Aorta (tissue), 5 donors: ENCODE results near the gene FUT7. TPM values are rescaled to one million over a fixed set of nuclear protein-coding genes. Genes with fewer than 3 reads are reported as not detected.
A peak's percentile ranks its signal among the peaks of the same experiment; 100 is the strongest.
"Not testable (repeated sequence)": the region's sequence is repeated elsewhere in the genome, so short reads cannot be mapped to it uniquely, and the experiment has no call there.

Experiments
- ATAC-seq: fragments of 200-7000 bp; cut with Tn5 transposase; one replicate; pipeline ENCODE4 v1.9.1; 2022; ENCODE audit warnings: moderate library complexity; ENCODE audit not compliant: low FRiP score
- DNase-seq, 2 donors: peaks; one replicate each; pipeline ENCODE4 v3.0.0-alpha.2; 2020
- H3K27ac ChIP-seq, 2 donors: one replicate each; pipeline ENCODE4 v1.5.1; 2013; ENCODE audit warnings: low read length in 2 of 2, mild to moderate bottlenecking in 2 of 2, moderate library complexity in 2 of 2, control low read depth in 1 of 2, inconsistent platforms in 1 of 2, low read depth in 1 of 2
- H3K27me3 ChIP-seq, 2 donors: one replicate each; pipeline ENCODE4 v1.6.1; 2013; ENCODE audit warnings: control low read depth in 1 of 2, low read length in 1 of 2, mild to moderate bottlenecking in 1 of 2, moderate library complexity in 1 of 2; ENCODE audit not compliant: insufficient read depth in 2 of 2, control insufficient read depth in 1 of 2
- H3K36me3 ChIP-seq, 2 donors: one replicate each; pipeline ENCODE4 v1.6.1; 2013; ENCODE audit warnings: control low read depth in 1 of 2, low read length in 1 of 2, mild to moderate bottlenecking in 1 of 2; ENCODE audit not compliant: insufficient read depth in 2 of 2, control insufficient read depth in 1 of 2
- H3K4me1 ChIP-seq, 2 donors: one replicate each; pipeline ENCODE4 v1.6.1; 2013; ENCODE audit warnings: low read length in 2 of 2, control low read depth in 1 of 2, mild to moderate bottlenecking in 1 of 2, moderate library complexity in 1 of 2; ENCODE audit not compliant: insufficient read depth in 2 of 2, control insufficient read depth in 1 of 2
- H3K4me3 ChIP-seq, 2 donors: one replicate each; pipeline ENCODE4 v1.5.1; 2013; ENCODE audit warnings: low read length in 2 of 2, control low read depth in 1 of 2, mild to moderate bottlenecking in 1 of 2
- H3K9me3 ChIP-seq: one replicate; pipeline ENCODE4 v1.6.1; 2013; ENCODE audit warnings: mild to moderate bottlenecking, low read length; ENCODE audit not compliant: control insufficient read depth
- WGBS, 2 donors: extraction: QIAGEN DNeasy Blood & Tissue Kit; methylation state at CpG; one replicate each; pipeline ENCODE4 v1.1.7; 2013; 5-methylcytosine and 5-hydroxymethylcytosine counted together
- intact Hi-C, 2 donors: fragments of 100-400 bp; cut with DNase I; formaldehyde crosslinking; loops; one replicate each; pipeline versions ENCODE4 v1.14.2 to v1.15.0; 2022
- polyA plus RNA-seq, 2 donors: library from polyadenylated mRNA; stranded (reverse); fragments of 200-250 nt; gene quantifications; one replicate each; pipeline ENCODE4 v1.2.3, GENCODE V29; 2013
- total RNA-seq, 2 donors: library from RNA; stranded (reverse); fragmentation: NEBNext Ultra II Directional; extraction: Animal tissue kit (Norgen Biotek cat#: 25700); gene quantifications; one replicate each; pipeline ENCODE4 v1.2.1, GENCODE V29; 2021
- donor health status: healthy with polysubstance abuse.
- donor health status: Bipolar disorder and iron deficiency.
- donor health status: DM: no; HTN: no; CAD: no.
- donor health status: DM: no; HTN: no; CAD: no.
- donor health status: DM: yes; HTN: yes; CAD: no.

Gene FUT7
- total and polyA plus RNA-seq, 4 donors = 0.27 to 0.68 TPM; not detected in 2

DNA sequence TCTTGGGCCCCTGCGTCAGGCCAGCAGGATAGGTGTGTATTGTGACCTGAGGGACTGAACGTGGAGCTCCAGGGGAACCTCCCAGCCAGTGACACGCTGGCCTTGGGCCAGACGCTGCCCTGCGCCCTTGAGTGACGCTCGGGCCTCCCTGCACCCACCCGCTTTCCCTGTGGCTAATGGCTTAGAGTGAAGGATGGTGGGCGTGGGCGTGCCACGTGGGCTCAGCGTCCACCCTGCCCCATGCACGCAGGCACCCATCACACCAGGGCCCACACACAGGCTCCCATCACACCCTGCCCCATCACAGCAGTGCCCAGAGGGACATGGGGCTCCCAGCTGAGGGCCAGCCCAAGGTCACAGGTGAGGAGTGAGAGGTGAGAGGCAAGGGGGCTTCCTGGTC is 5.1 kb upstream of the FUT7 start:
- H3K4me3 ChIP-seq = no peak overlapping the region
- DNase-seq = no peak
- 72 to 84% methylated on average over 13 of the region's 13 CpGs for WGBS, 2 donors
- H3K36me3 ChIP-seq = no peaks in the 10 kb centered on the region
- no peaks in the 10 kb centered on the region for H3K27me3 ChIP-seq
- no peak overlapping the region for H3K27ac ChIP-seq
- no peaks in the 10 kb centered on the region for H3K9me3 ChIP-seq
- no peak for ATAC-seq
- H3K4me1 ChIP-seq = no peaks in the 10 kb centered on the region
- intact Hi-C loops = no loop called here

DNA sequence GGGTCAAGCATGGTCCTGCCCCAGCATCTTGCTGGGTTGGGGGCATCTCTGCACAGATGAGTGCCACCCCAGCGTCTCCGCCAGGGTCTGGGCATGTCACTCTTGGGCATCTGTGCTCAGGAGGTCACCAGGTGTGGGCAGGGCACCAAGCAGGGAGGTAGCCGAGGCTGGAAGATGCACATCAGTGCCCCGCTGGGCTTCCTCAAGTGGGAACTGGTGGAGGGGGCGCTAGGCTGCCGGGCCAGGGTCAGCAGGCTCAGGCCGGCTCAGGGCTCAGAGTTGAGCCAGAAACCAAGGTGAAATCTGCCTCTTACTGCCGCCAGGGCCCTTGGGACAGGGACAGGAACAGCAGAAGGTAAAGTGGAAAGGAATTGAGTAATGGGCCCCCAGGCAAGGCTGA is 4.0 kb upstream of the FUT7 start:
- no peaks in the 10 kb centered on the region for H3K4me1 ChIP-seq
- H3K27ac ChIP-seq = no peak overlapping the region
- H3K27me3 ChIP-seq = no peaks in the 10 kb centered on the region
- 61 to 71% methylated on average over 8 of the region's 8 CpGs for WGBS, 2 donors
- DNase-seq (no peak), ATAC-seq (no peak)
- intact Hi-C loops = loop anchor here (1.0 to 2.0 kb wide), 2 partner anchors 249 kb away; no protein-coding TSS in a partner anchor
- H3K36me3 ChIP-seq = no peaks in the 10 kb centered on the region
- no peak overlapping the region for H3K4me3 ChIP-seq
- H3K9me3 ChIP-seq = no peaks in the 10 kb centered on the region

DNA sequence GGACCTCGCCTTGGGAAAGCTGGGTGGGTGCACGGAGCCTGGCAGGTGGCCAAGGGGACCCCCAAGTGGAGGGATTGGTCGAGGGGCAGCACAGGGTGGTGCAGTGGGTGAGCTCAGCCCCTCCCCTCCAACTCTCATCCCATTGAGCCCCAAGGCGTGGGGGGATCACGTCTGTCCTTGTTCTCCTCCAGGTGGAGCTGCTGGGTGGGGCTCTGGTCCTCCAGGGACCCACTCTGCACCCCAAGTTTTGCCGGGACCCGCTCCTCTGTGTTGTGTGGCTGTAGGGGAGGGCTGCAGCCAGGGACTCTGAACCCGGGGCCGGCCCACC is 3.6 kb upstream of the FUT7 start:
- 22 to 25% methylated on average over 9 of the region's 9 CpGs for WGBS, 2 donors
- no peak overlapping the region for H3K4me3 ChIP-seq

DNA sequence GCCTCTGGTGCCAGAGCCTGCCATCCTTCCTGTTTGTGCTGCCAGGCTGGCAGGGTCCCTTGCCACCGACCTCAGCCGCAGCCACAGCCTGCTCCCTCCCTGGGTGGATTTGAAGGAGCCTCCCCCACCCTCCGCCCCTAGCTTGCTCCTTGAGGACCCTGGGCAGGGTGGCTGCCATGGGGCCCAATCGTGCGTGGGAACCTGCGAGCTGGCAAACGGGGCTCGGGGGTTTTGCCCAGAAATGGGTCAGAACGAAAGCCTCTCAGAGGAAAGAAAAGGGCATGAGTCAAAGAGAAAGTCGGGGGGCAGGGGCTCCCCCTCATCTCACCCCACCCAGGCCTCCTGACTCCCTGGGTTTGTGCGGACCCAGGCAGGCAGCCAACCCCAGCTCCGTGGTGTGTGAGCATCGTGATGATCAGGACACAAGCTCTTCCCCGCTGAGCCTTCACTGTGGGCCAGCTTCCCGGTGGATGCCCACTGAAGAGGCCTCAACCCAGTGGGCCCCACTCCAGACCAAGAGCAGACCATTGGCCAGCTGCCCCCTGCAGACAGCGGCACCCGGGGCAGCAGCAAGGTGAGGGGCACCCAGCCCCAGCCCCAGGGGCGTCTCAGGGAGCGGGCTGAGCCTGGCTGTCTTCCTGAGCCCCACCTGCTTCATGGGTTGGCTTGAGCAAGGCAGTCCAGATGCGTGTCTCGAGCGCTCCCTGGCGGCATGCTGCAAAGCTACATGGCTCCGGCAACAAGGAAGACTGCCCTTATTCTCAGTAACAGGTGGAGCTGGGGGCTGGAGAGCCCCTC is 3.0 kb upstream of the FUT7 start:
- H3K27ac ChIP-seq = no peak overlapping the region
- no peak overlapping the region for H3K4me3 ChIP-seq
- intact Hi-C loops = loop anchor here (1.0 to 5.0 kb wide), 4 partner anchors 83 to 248 kb away; partner anchors contain the start of genes C8G (in 1 of the 2) and LCN12 (in 1 of the 2)
- no peaks in the 10 kb centered on the region for H3K27me3 ChIP-seq
- WGBS, 2 donors = 17 to 21% methylated on average over 24 of the region's 24 CpGs
- peak; percentile 83 for ATAC-seq
- no peaks in the 10 kb centered on the region for H3K36me3 ChIP-seq
- H3K9me3 ChIP-seq = no peaks in the 10 kb centered on the region
- peak; percentile 89 to 94 for DNase-seq
- no peaks in the 10 kb centered on the region for H3K4me1 ChIP-seq

More for the DNA sequence above, 3.6 kb upstream of the FUT7 start:
- intact Hi-C loops = loop anchor here (1.0 to 2.0 kb wide), 2 partner anchors 248 to 249 kb away; no protein-coding TSS in a partner anchor
- ATAC-seq = no peak
- no peaks in the 10 kb centered on the region for H3K4me1 ChIP-seq
- no peak for DNase-seq
- no peaks in the 10 kb centered on the region for H3K36me3 ChIP-seq
- H3K27me3 ChIP-seq = no peaks in the 10 kb centered on the region
- H3K9me3 ChIP-seq = no peaks in the 10 kb centered on the region
- no peak overlapping the region for H3K27ac ChIP-seq

DNA sequence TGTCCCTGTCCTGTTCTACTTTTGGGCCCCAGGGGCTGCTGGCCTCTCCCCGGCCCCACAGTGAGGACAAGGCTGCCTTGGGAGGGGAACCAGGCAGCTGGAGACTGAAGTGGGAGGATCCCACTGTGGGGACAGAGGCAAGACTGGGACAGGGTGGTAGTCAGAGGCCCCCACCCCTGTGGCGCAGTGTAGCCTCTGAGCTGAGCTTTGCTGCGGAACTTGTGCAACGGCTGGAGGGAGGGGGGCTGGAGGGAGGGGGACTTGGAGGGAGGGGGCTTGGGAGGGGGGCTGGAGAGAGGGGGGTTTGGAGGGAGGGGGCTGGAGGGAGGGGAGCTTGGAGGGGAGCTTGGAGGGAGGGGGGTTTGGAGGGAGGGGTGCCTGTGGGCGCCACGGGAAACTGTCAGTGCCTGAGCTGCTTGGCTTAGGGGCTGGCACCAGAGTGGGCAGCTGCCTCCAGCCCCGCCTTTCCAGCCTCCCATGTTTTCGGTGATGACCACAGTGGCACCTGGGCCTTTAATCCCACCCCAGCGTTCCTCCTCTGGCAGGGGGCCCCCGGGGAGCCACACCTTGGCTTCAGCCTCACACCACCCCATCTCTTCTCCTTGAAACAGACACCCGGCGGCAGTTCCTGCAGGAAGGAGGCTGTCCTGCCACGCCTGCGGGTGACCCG is 2.3 kb upstream of the FUT7 start:
- 55 to 65% methylated on average over 13 to 15 of the region's 15 CpGs for WGBS, 2 donors
- Histone ChIP-seq H3K36me3 (no peaks in the 10 kb centered on the region), H3K27ac (no peak overlapping the region), H3K4me3 (no peak overlapping the region), H3K4me1 (no peaks in the 10 kb centered on the region), H3K9me3 (no peaks in the 10 kb centered on the region), H3K27me3 (no peaks in the 10 kb centered on the region)
- intact Hi-C loops = loop anchor here (2.0 to 5.0 kb wide), 3 partner anchors 82 to 247 kb away; partner anchors contain the start of genes C8G (in 1 of the 2) and LCN12 (in 1 of the 2)
- ATAC-seq (no peak), DNase-seq (peak in 1 of 2 donors; percentile 74)

DNA sequence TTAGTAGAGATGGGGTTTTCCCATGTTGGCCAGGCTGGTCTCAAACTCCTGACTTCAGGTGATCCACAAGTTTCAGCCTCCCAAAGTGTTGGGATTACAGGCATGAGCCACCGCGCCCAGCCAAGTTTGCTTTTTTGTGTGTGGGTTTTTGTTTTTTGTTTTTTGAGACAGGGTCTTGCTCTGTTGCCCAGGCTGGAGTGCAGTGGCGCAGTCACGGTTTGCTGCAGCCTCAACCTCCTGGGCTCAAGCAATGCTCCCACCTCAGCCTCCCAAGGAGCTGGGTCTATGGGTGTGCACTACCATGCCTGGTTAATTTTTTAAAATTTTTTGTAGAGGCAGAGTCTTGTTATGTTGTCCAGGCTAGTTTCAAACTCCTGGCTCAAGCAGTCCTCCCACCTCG is 1.6 kb upstream of the FUT7 start:
- H3K9me3 ChIP-seq, DNase-seq, H3K4me1 ChIP-seq, ATAC-seq, H3K36me3 ChIP-seq, H3K27ac ChIP-seq, H3K27me3 ChIP-seq, H3K4me3 ChIP-seq: not testable (repeated sequence)
- 94 to 96% methylated on average over 5 of the region's 5 CpGs for WGBS, 2 donors
- intact Hi-C loops = loop anchor here (5.0 kb wide), 2 partner anchors 81 to 86 kb away; partner anchors contain the start of genes C8G (in 1 of the 2) and LCN12 (in 1 of the 2)

DNA sequence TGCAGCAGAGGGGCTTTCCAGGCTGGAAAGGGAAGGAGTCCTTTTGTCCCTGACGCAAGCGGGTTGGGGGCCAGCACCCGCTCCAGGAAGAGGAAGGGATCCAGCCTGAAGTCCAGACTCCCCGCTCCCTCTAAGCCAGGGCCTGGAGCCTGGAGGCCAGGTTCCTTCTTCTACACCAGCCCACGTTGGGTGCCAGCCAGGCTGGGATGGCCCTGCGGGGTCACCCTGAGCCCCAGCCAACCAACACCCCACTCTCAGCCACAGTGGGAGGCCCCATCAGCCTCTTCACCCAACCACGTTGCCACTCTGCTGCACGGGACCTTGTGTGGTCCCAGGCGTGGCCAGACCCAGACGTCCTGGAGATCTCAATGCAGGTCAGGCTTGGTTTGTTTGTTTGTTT is 970 bp upstream of the FUT7 start:
- H3K4me3 ChIP-seq = no peak overlapping the region
- intact Hi-C loops = loop anchor here (5.0 kb wide), 2 partner anchors 81 to 86 kb away; partner anchors contain the start of genes C8G (in 1 of the 2) and LCN12 (in 1 of the 2)

DNA sequence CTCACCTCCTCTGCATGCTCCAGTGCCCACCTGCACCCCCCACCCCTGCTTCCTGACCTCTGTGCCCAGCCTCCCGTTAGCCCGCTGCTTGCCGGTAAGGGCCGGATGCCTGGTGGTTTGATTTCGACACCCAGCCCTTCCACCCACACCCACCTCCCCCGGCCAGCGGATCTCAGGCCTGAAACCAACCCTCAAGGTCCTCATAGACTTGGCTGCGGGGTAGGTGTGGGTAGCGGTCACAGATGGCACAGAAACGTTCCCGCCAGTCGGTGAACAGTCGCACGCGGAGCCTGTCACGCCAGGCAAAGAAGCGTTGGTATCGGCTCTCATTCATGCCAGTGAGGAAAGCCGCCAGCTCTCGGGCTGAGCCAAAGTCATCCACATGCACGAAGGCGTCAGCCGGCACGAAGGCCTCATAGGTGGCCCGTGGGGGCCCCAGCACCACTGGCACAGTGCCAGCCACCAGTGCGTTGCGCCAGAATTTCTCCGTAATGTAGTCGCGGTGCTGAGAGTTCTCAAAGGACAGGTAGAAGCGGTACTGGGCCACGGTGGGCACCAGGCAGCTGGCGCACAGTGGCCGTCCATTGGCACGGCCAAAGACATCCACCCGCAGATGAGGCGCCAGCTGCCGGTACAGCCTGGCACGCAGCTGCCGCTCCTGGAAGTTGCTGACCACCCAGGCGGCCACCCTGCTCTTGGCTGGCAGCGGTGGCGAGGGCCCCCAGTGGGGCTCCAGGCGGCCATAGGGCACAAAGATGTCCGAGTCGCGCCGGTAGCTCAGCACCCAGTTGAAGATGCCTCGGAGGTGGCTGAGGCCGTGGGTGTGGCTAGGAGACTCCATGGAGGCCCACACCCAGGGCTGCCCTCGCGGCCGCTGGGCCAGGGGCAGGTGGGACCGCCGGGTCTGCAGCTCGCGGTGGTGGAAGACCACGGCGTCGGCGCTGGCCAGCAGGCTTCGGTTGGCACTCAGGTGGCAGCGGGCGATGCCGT is 1.1 kb downstream of the FUT7 start:
- DNase-seq (no peak), ATAC-seq (no peak)
- Histone ChIP-seq H3K36me3 (no peaks in the 10 kb centered on the region), H3K4me1 (no peaks in the 10 kb centered on the region), H3K27me3 (no peaks in the 10 kb centered on the region), H3K27ac (no peak overlapping the region), H3K9me3 (no peaks in the 10 kb centered on the region), H3K4me3 (no peak overlapping the region)
- WGBS, 2 donors = 92 to 94% methylated on average over 64 to 65 of the region's 65 CpGs
- intact Hi-C loops = loop anchor here (5.0 kb wide), 2 partner anchors 79 to 84 kb away; partner anchors contain the start of genes C8G (in 1 of the 2) and LCN12 (in 1 of the 2)

More for the DNA sequence above, 970 bp upstream of the FUT7 start:
- H3K27ac ChIP-seq = no peak overlapping the region
- DNase-seq = peak in 1 of 2 donors; percentile 89
- WGBS, 2 donors = 85 to 89% methylated on average over 10 of the region's 10 CpGs
- H3K27me3 ChIP-seq = no peaks in the 10 kb centered on the region
- H3K36me3 ChIP-seq = no peaks in the 10 kb centered on the region
- ATAC-seq = no peak
- no peaks in the 10 kb centered on the region for H3K9me3 ChIP-seq
- no peaks in the 10 kb centered on the region for H3K4me1 ChIP-seq
